Large intestine (tissue), 3 donors: Measurements from ENCODE around the gene RPL13A. TPM values are rescaled to one million over a fixed set of nuclear protein-coding genes. Genes with fewer than 3 reads are reported as not detected.

Source experiments
- DNase-seq, 2 donors: peaks; one replicate each; pipeline versions ENCODE4 v3.0.0 to v3.0.0-alpha.2; 2013
- H3K27ac ChIP-seq: one replicate; pipeline ENCODE4 v1.5.1; 2013; ENCODE audit warnings: low read length
- H3K27me3 ChIP-seq: 2 replicates; pipeline ENCODE4 v1.6.1; 2013; ENCODE audit warnings: low read length; ENCODE audit not compliant: control insufficient read depth, insufficient read depth
- H3K36me3 ChIP-seq: 2 replicates; pipeline ENCODE4 v1.6.1; 2013; ENCODE audit warnings: low read length; ENCODE audit not compliant: control insufficient read depth, insufficient read depth
- H3K4me1 ChIP-seq: one replicate; pipeline ENCODE4 v1.6.1; 2013; ENCODE audit warnings: low read length; ENCODE audit not compliant: control insufficient read depth, insufficient read depth
- H3K4me3 ChIP-seq: one replicate; pipeline ENCODE4 v1.5.1; 2013; ENCODE audit warnings: low read length
- H3K9me3 ChIP-seq: one replicate; pipeline ENCODE4 v1.6.1; 2013; ENCODE audit warnings: mild to moderate bottlenecking, low read depth, low read length, moderate library complexity; ENCODE audit not compliant: control insufficient read depth
- WGBS: methylation state at CpG from one replicate; pipeline ENCODE4 v1.1.5; 2013; ENCODE audit warnings: low lambda C conversion rate; ENCODE audit not compliant: insufficient coverage; 5-methylcytosine and 5-hydroxymethylcytosine counted together
- polyA plus RNA-seq: library from polyadenylated mRNA; unstranded; fragments of 120-200 nt; gene quantifications from one replicate; pipeline ENCODE4 v1.2.1, GENCODE V29; 2013

RPL13A gene
- polyA plus RNA-seq, 1 donor: 3,839 TPM

DNA sequence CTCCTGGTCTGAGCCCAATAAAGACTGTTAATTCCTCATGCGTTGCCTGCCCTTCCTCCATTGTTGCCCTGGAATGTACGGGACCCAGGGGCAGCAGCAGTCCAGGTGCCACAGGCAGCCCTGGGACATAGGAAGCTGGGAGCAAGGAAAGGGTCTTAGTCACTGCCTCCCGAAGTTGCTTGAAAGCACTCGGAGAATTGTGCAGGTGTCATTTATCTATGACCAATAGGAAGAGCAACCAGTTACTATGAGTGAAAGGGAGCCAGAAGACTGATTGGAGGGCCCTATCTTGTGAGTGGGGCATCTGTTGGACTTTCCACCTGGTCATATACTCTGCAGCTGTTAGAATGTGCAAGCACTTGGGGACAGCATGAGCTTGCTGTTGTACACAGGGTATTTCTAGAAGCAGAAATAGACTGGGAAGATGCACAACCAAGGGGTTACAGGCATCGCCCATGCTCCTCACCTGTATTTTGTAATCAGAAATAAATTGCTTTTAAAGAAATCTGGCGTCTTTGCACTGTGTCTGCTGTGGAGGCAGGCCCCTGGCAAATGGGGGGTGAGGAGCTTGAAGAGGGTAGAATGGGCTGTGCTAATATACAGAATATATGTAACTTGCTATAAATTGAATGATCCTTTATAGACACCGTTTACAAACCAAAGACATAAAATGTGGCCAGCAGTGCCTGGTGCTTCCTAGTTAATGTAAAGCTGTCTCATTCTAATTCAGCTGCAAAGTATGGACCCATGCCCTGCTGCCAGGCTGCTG lies 4.6 kb downstream of the RPL13A start:
- no peaks in the 10 kb centered on the region for H3K9me3 ChIP-seq
- no CpG with 5 or more reads among the region's 7 CpGs for WGBS
- H3K27ac ChIP-seq: peak overlapping the region; percentile 49
- H3K36me3 ChIP-seq: peaks cover 42% of the 10 kb centered on the region
- H3K4me3 ChIP-seq: no peak overlapping the region
- H3K4me1 ChIP-seq: peaks cover 40% of the 10 kb centered on the region
- peak; percentile 81 to 89 for DNase-seq
- H3K27me3 ChIP-seq: no peaks in the 10 kb centered on the region

GRCh38 chr19:49492573-49493405 lies 5.4 kb downstream of the RPL13A start:
- Histone ChIP-seq H3K9me3 (no peaks in the 10 kb centered on the region), H3K4me1 (peaks cover 46% of the 10 kb centered on the region), H3K36me3 (peaks cover 48% of the 10 kb centered on the region), H3K27me3 (no peaks in the 10 kb centered on the region), H3K4me3 (no peak overlapping the region), H3K27ac (peak overlapping the region; percentile 4)
- DNase-seq: no peak
- no CpG with 5 or more reads among the region's 12 CpGs for WGBS

GRCh38 chr19:49496574-49497008 lies 9.2 kb downstream of the RPL13A start:
- peak overlapping the region; percentile 80 for H3K27ac ChIP-seq
- H3K36me3 ChIP-seq: peaks cover 41% of the 10 kb centered on the region
- H3K9me3 ChIP-seq: no peaks in the 10 kb centered on the region
- 0% methylated on average over 1 of the region's 11 CpGs for WGBS
- no peak for DNase-seq
- peaks cover 51% of the 10 kb centered on the region for H3K4me1 ChIP-seq
- H3K4me3 ChIP-seq: peak overlapping the region; percentile 70
- no peaks in the 10 kb centered on the region for H3K27me3 ChIP-seq

- Histone ChIP-seq H3K4me3 (peak overlapping the region; percentile 70), H3K9me3 (no peaks in the 10 kb centered on the region), H3K27ac (peak overlapping the region; percentile 80), H3K36me3 (peaks cover 37% of the 10 kb centered on the region), H3K4me1 (peaks cover 49% of the 10 kb centered on the region), H3K27me3 (no peaks in the 10 kb centered on the region)
- DNase-seq: peak; percentile 51 to 73
- whole genome bisulfite sequencing: 0% methylated on average over 1 of the region's 22 CpGs
These were observed 9.8 kb downstream of the RPL13A start for GRCh38 chr19:49497047-49497788.

GRCh38 chr19:49497789-49498103 lies 10.3 kb downstream of the RPL13A start:
- H3K9me3 ChIP-seq: no peaks in the 10 kb centered on the region
- H3K27ac ChIP-seq: no peak overlapping the region
- WGBS: 100% methylated on average over 1 of the region's 12 CpGs
- peaks cover 31% of the 10 kb centered on the region for H3K36me3 ChIP-seq
- H3K4me1 ChIP-seq: peaks cover 48% of the 10 kb centered on the region
- no peaks in the 10 kb centered on the region for H3K27me3 ChIP-seq
- DNase-seq: no peak
- peak overlapping the region; percentile 70 for H3K4me3 ChIP-seq

DNA sequence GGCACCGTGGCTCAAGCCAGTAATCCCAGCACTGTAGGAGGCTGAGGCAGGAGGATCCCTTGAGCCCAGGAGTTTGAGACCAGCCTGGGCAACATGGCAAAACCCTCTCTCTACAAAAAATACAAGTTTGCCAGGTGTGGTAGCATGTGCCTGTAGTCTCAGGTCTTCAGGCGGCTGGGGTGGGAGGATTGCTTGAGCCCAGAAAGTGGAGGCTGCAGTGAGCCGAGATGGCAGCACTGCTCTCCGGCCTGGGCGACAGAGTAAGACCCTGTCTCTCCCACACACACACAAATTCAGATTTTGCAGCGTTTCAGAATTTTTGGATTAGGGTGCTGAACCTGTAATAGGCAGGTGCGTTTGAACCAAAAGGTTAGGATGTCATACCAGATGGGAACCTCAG lies 11.1 kb downstream of the RPL13A start:
- H3K27me3 ChIP-seq: no peaks in the 10 kb centered on the region
- no peak overlapping the region for H3K4me3 ChIP-seq
- H3K4me1 ChIP-seq: peaks cover 51% of the 10 kb centered on the region
- no CpG with 5 or more reads among the region's 7 CpGs for WGBS
- H3K27ac ChIP-seq: no peak overlapping the region
- peaks cover 28% of the 10 kb centered on the region for H3K36me3 ChIP-seq
- no peak for DNase-seq
- H3K9me3 ChIP-seq: no peaks in the 10 kb centered on the region

DNA sequence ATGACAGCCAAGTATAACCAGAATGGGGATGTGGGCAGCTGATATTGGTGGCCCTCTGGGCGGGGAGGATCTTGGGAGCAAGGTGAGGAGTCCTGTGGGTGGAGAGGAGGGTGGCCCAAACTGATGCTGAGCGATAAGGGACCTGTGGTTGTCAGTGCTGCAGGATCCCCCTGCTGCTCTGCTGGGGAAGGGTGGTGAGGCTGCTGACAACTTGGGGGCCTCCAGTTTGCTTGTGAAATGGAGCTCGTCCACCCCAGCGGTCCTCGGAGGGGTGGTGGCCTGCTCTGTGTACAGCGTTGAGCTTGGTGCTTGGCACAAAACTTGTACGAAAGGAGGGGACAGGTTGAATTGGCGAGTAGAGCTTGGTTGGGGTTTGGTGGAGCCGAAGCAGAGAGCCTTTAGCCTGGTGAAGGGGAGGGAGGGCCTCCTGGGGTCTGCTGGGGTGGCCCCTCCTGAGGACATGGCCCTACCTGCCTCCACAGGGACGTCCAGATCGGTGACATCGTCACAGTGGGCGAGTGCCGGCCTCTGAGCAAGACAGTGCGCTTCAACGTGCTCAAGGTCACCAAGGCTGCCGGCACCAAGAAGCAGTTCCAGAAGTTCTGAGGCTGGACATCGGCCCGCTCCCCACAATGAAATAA lies 11.7 kb downstream of the RPL13A start:
- WGBS: no CpG with 5 or more reads among the region's 19 CpGs
- no peak for DNase-seq
- peaks cover 28% of the 10 kb centered on the region for H3K36me3 ChIP-seq
- no peaks in the 10 kb centered on the region for H3K27me3 ChIP-seq
- no peak overlapping the region for H3K4me3 ChIP-seq
- H3K4me1 ChIP-seq: peaks cover 52% of the 10 kb centered on the region
- peak overlapping the region; percentile 45 for H3K27ac ChIP-seq
- no peaks in the 10 kb centered on the region for H3K9me3 ChIP-seq

DNA sequence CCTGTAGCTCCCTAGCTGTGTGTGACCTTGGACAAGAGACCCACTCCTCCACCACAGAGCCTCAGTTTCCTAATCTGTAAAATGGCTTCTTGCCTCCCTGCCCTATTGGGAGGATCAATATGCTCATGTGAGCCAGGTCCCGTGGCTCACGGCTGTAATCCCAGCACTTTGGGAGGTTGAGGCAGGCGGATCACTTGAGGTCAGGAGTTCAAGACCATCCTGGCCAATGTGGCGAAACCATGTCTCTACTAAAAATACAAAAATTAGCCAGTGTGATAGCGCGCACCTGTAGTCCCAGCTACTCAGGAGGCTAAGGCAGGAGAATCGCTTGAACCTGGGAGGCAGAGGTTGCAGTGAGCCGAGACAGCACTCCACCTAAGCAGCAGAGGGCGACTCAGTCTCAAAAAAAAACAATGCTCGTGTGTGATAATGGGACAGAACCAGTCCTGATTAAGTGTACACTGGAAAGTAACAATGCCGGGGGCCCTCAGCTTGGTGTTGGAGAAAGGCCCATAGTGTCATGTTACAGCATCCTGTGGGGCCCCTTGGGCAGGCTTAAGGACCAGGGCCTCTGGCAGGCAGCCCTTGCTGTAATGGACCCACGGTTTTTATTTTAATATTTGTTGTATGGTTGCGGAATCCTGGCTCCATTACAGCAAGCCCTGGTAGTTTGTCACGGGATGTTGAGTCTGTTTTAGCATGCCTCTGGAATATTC lies 15.6 kb downstream of the RPL13A start:
- H3K27ac ChIP-seq: no peak overlapping the region
- DNase-seq: peak; percentile 63 to 75

DNA sequence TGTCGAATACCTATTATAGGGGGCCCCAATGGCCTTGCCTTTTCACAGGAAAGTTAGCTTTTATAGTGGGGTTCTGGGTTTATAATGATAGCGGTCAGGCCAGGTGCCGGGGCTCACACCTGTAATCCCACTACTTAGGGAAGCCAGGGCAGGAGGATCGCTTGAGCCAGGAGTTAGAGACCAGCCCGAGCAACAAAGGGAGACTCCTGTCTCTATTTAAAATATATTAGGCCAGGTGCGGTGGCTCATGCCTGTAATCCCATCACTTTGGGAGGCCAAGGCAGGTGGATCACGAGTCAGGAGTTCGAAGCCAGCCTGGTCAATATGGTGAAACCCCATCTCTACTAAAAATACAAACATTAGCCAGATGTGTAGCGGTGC lies 16.2 kb downstream of the RPL13A start:
- Histone ChIP-seq H3K27ac (no peak overlapping the region), H3K9me3 (no peaks in the 10 kb centered on the region), H3K4me1 (peaks cover 42% of the 10 kb centered on the region), H3K27me3 (no peaks in the 10 kb centered on the region), H3K4me3 (no peak overlapping the region), H3K36me3 (peaks cover 15% of the 10 kb centered on the region)
- DNase-seq: no peak
- WGBS: no CpG with 5 or more reads among the region's 9 CpGs

More for the DNA sequence above, 15.6 kb downstream of the RPL13A start:
- H3K9me3 ChIP-seq: no peaks in the 10 kb centered on the region
- WGBS: no CpG with 5 or more reads among the region's 14 CpGs
- peaks cover 20% of the 10 kb centered on the region for H3K36me3 ChIP-seq
- no peaks in the 10 kb centered on the region for H3K27me3 ChIP-seq
- no peak overlapping the region for H3K4me3 ChIP-seq
- H3K4me1 ChIP-seq: peaks cover 48% of the 10 kb centered on the region
